RWPE1 (cell line): ENCODE measurements around the gene TNFRSF1A.
A peak's percentile ranks its signal among the peaks of the same experiment; 100 is the strongest.

Source experiments
- CTCF ChIA-PET: fragments of 350-600 bp; sonication (Branson Sonifier 250); formaldehyde crosslinking; extraction: SDS; loops from one replicate; lab custom pipeline; 2021; lab: Yijun Ruan, JAX
- POLR2A ChIA-PET: fragments of 400-600 bp; formaldehyde crosslinking; extraction: SDS; loops from one replicate; lab custom pipeline; 2020; ENCODE audit warnings: antibody characterized with exemption; ENCODE audit not compliant: low non-redundant PET; lab: Yijun Ruan, JAX
- DNase-seq: peaks from one replicate; pipeline ENCODE4 v3.0.0; 2012; ENCODE audit warnings: low spot score
- H3K27ac ChIP-seq: fragments of 450-650 bp; 2 replicates; pipeline ENCODE4 v1.5.1; 2017
- CTCF ChIP-seq: fragments of 450-650 bp; conservative IDR thresholded peaks from 2 replicates; pipeline ENCODE4 v1.5.1; 2017; ENCODE audit warnings: low read depth, mild to moderate bottlenecking

TNFRSF1A gene

GRCh38 chr12:6364044-6364374 lies 22.1 kb upstream of the TNFRSF1A start:
- no peak for TF ChIP-seq CTCF
- ChIA-PET CTCF (interaction anchor here (0.6 to 0.8 kb wide), 3 partner anchors 9 to 323 kb away, joined by 3 read pairs; no protein-coding TSS in a partner anchor), POLR2A (no interaction called here)
- DNase-seq, result no peak
- peak overlapping the region; percentile 90 for H3K27ac ChIP-seq

GRCh38 chr12:6363330-6364043 lies 21.6 kb upstream of the TNFRSF1A start:
- peak overlapping the region; percentile 90 for H3K27ac ChIP-seq
- CTCF ChIA-PET, result interaction anchor here (0.6 to 1.2 kb wide), 5 partner anchors 9 to 65 kb away, joined by 3 to 7 read pairs (median 3); no protein-coding TSS in a partner anchor
- TF ChIP-seq CTCF, result no peak
- POLR2A ChIA-PET, result interaction anchor here (0.5 kb wide), 1 partner anchor 197 kb away, joined by 3 read pairs; no protein-coding TSS in a partner anchor
- peak; percentile 77 for DNase-seq

GRCh38 chr12:6363010-6363329 lies 21.1 kb upstream of the TNFRSF1A start:
- TF ChIP-seq CTCF, result no peak
- ChIA-PET POLR2A (interaction anchor here (0.5 kb wide), 1 partner anchor 197 kb away, joined by 3 read pairs; no protein-coding TSS in a partner anchor), CTCF (interaction anchor here (0.6 to 1.2 kb wide), 3 partner anchors 12 to 30 kb away, joined by 3 to 7 read pairs (median 3); no protein-coding TSS in a partner anchor)
- no peak for DNase-seq
- peak overlapping the region; percentile 90 for H3K27ac ChIP-seq

DNA sequence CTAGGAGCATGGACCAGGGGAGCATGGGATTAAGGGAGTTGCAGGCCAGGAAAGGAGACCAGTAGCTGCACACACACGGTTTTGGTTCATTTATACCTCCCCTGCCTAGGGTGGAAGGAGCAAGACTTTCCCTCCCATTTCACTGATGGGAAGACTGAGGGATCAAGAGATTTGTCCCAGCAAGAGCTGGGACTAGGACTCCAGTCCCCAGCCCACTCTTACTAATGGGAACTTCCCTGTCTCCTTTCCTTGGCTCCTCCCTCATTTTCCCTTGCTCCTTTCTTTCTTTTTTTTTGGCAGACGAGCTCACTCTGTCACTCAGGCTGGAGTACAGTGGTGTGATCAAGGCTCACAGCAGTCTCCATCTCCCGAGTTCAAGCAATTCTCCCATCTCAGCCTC lies 20.5 kb upstream of the TNFRSF1A start:
- no peak for DNase-seq
- no peak for TF ChIP-seq CTCF
- H3K27ac ChIP-seq, result peak overlapping the region; percentile 90
- ChIA-PET POLR2A (no interaction called here), CTCF (interaction anchor here (1.2 kb wide), 1 partner anchor 12 kb away, joined by 7 read pairs; no protein-coding TSS in a partner anchor)

DNA sequence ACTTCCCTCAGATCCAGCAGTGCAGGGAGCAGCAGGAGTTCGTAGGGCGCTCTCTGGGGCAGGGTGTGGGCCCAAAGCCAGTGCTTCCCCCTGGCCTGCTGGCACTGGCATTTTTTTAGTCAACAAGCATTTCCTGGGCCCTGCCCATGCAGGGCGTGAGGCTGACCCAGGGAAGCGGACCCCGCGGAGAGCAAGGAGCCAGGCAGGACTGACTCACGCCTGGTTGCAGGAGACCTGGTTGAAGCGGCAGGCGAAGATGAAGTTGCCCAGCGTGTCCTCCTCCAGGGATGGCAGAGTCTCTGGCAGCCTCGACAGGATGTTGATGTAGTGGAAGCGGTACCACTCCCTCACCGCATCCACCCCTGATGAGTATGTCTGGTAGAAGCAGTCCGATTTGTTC lies 20.0 kb upstream of the TNFRSF1A start:
- ChIA-PET POLR2A (no interaction called here), CTCF (no interaction called here)

More for the DNA sequence above, 20.0 kb upstream of the TNFRSF1A start:
- DNase-seq, result no peak
- TF ChIP-seq CTCF, result no peak
- H3K27ac ChIP-seq, result peak overlapping the region; percentile 90
